Keratinocyte (primary cell): Measurements from ENCODE around the gene FBRS. TPM values are rescaled to one million over a fixed set of nuclear protein-coding genes. Genes with fewer than 3 reads are reported as not detected.

Source experiments
- DNase-seq: peaks from one replicate; pipeline ENCODE4 v3.0.0-alpha.2; 2011; ENCODE audit warnings: low read depth, missing footprints, low spot score
- FAIRE-seq: peaks from 2 replicates; lab custom pipeline; 2011; peaks lifted over from hg19 to GRCh38; lab: Jason Lieb, UNC
- H2AFZ ChIP-seq: 2 replicates; pipeline ENCODE4 v1.6.0; 2012; ENCODE audit warnings: low read length, control low read depth, inconsistent platforms; ENCODE audit not compliant: control insufficient read depth
- H3K27ac ChIP-seq: 2 replicates; pipeline ENCODE4 v1.5.1; 2011; ENCODE audit warnings: low read length; ENCODE audit not compliant: control insufficient read depth, insufficient read depth
- H3K27me3 ChIP-seq: 3 replicates; pipeline ENCODE4 v1.6.0; 2011; ENCODE audit warnings: low read length; ENCODE audit not compliant: control insufficient read depth, insufficient read depth; ENCODE audit errors: extremely low read depth
- H3K36me3 ChIP-seq, 2 experiments: 2 replicates in 1 of 2; 3 replicates in 1 of 2; pipeline ENCODE4 v1.5.1; 2011; ENCODE audit warnings: low read length in 2 of 2, mild to moderate bottlenecking in 1 of 2; ENCODE audit not compliant: control insufficient read depth in 2 of 2, insufficient read depth in 2 of 2; ENCODE audit errors: extremely low read depth in 1 of 2
- H3K4me1 ChIP-seq: 3 replicates; pipeline ENCODE4 v1.5.1; 2011; ENCODE audit warnings: low read length; ENCODE audit not compliant: control insufficient read depth, insufficient read depth; ENCODE audit errors: extremely low read depth
- H3K4me2 ChIP-seq: 3 replicates; pipeline ENCODE4 v1.6.0; 2011; ENCODE audit warnings: low read depth, low read length; ENCODE audit not compliant: control insufficient read depth, insufficient read depth; ENCODE audit errors: extremely low read depth
- H3K4me3 ChIP-seq, 3 experiments: fragments of 200-600 bp in 1 of 3; sonication (generic) in 1 of 3; 2 replicates in 2 of 3; 3 replicates in 1 of 3; pipeline ENCODE4 v1.5.1; 2011 to 2016; ENCODE audit warnings: low read length in 3 of 3, mild to moderate bottlenecking in 3 of 3, control low read depth in 2 of 3, inconsistent platforms in 1 of 3, low read depth in 1 of 3, mixed read lengths in 1 of 3, mixed run types in 1 of 3, moderate library complexity in 1 of 3; ENCODE audit not compliant: control insufficient read depth in 2 of 3, insufficient read depth in 2 of 3; ENCODE audit errors: extremely low read depth in 1 of 3
- H3K79me2 ChIP-seq: 2 replicates; pipeline ENCODE4 v1.6.0; 2012; ENCODE audit warnings: low read length; ENCODE audit not compliant: control insufficient read depth, insufficient read depth
- H3K9ac ChIP-seq: 3 replicates; pipeline ENCODE4 v1.6.0; 2011; ENCODE audit warnings: low read length; ENCODE audit not compliant: control insufficient read depth, insufficient read depth; ENCODE audit errors: extremely low read depth
- H3K9me1 ChIP-seq: 3 replicates; pipeline ENCODE4 v1.6.0; 2011; ENCODE audit warnings: low read length; ENCODE audit not compliant: control insufficient read depth, insufficient read depth; ENCODE audit errors: extremely low read depth
- H3K9me3 ChIP-seq: 2 replicates; pipeline ENCODE4 v1.5.1; 2012; ENCODE audit warnings: low read depth, low read length; ENCODE audit not compliant: control insufficient read depth
- H4K20me1 ChIP-seq: 3 replicates; pipeline ENCODE4 v1.6.0; 2011; ENCODE audit warnings: low read length; ENCODE audit not compliant: control insufficient read depth, insufficient read depth; ENCODE audit errors: extremely low read depth
- EZH2 ChIP-seq: IDR thresholded peaks from one replicate; pipeline ENCODE4 v1.6.1; 2012; ENCODE audit warnings: inconsistent platforms, mild to moderate bottlenecking, low read length, moderate library complexity
- dilution Hi-C: fragments of 300-500 bp; cut with MboI; formaldehyde crosslinking; loops from one replicate; pipeline ENCODE4 v1.7.0; 2020; ENCODE audit warnings: low sequenced_read_pairs; ENCODE audit not compliant: extremely low pct_ligation_motif_present
- polyA plus RNA-seq, 5 experiments: library from polyadenylated mRNA; depleted of rRNA in 3 of 5; stranded (reverse) in 3 of 5; stranded (forward) in 1 of 5; unstranded in 1 of 5; fragments of >200 nt; gene quantifications; 1 replicate in 1 of 5; 2 replicates in 3 of 5; 3 replicates in 1 of 5; pipeline versions ENCODE4 v1.2.1 to v1.2.3, GENCODE V29; 2011 to 2012; ENCODE audit warnings: missing spikeins in 2 of 5, low read depth in 1 of 5, low replicate concordance in 1 of 5
- TF ChIP-seq, protein P1 (sequence below), 3 experiments: IDR thresholded peaks in 1 of 3; conservative IDR thresholded peaks in 1 of 3; optimal IDR thresholded peaks in 1 of 3; 2 replicates in 2 of 3; 3 replicates in 1 of 3; pipeline versions ENCODE3 to v1.5.1; 2011; ENCODE audit warnings: low read length in 3 of 3, mild to moderate bottlenecking in 3 of 3, moderate library complexity in 2 of 3, control low read depth in 1 of 3, inconsistent platforms in 1 of 3; ENCODE audit not compliant: insufficient read depth in 2 of 3; ENCODE audit errors: extremely low read depth in 1 of 3

The FBRS gene
- polyA plus RNA-seq, 1 donor (not counting 4 experiments of a cell fraction or from before 2014, with no cell fraction given), result 5.1 TPM

DNA sequence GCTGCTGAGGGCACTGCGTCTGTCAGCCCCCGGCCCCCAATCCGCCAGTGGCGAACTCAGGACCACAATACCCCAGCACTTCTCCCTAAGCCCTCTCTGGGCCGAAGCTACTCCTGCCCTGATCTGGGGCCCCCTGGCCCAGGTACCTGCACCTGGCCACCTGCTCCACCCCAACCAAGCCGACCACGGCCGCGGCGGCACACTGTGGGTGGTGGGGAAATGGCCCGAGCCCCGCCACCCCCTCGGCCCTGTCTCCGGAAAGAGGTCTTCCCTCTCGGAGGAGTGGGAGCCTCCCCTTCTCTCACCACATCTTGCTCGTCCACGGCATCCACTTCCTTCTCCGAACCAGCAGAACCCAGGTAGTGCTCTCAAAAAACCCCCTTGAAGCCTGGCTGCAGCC is 3.4 kb upstream of the FBRS start:
- dilution Hi-C loops, result no loop called here

DNA sequence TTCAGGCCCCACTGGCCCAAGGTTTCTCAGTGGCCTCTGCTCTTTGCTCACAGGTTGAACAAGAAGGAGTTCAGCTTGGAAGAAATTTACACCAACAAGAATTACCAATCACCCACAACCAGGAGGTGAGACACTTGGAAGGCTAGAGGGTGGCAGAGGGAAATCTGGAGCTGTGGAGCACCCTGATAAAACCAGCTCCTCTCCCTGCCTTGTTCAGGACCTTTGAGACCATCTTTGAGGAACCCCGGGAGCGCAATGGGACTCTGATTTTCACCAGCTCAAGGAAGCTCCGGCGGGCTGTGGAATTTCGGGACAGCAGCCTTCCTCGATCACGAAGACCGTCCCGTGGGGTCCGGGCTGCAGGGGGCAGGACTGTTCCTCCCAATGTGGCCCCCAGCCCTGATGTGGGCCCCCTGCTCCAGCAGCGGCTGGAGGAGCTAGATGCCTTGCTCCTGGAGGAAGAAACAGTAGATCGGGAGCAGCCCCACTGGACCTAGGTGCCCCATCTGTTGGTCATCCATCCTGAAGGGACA is 2.4 kb upstream of the FBRS start:
- no peaks in the 10 kb centered on the region for H3K9me1 ChIP-seq
- H4K20me1 ChIP-seq, result no peaks in the 10 kb centered on the region
- no peak overlapping the region for H3K4me3 ChIP-seq
- H3K4me1 ChIP-seq, result peaks cover 25% of the 10 kb centered on the region
- dilution Hi-C loops, result no loop called here
- no peak overlapping the region for H3K27ac ChIP-seq
- H2AFZ ChIP-seq, result no peak overlapping the region
- peaks cover 32% of the 10 kb centered on the region in 2 experiments for H3K36me3 ChIP-seq
- no peak overlapping the region for H3K9ac ChIP-seq
- H3K79me2 ChIP-seq, result peaks cover 27% of the 10 kb centered on the region
- H3K27me3 ChIP-seq, result no peaks in the 10 kb centered on the region
- DNase-seq, result no peak
- TF ChIP-seq EZH2, result no peak
- TF ChIP-seq, protein P1, sequence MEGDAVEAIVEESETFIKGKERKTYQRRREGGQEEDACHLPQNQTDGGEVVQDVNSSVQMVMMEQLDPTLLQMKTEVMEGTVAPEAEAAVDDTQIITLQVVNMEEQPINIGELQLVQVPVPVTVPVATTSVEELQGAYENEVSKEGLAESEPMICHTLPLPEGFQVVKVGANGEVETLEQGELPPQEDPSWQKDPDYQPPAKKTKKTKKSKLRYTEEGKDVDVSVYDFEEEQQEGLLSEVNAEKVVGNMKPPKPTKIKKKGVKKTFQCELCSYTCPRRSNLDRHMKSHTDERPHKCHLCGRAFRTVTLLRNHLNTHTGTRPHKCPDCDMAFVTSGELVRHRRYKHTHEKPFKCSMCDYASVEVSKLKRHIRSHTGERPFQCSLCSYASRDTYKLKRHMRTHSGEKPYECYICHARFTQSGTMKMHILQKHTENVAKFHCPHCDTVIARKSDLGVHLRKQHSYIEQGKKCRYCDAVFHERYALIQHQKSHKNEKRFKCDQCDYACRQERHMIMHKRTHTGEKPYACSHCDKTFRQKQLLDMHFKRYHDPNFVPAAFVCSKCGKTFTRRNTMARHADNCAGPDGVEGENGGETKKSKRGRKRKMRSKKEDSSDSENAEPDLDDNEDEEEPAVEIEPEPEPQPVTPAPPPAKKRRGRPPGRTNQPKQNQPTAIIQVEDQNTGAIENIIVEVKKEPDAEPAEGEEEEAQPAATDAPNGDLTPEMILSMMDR (optimal IDR thresholded peaks at IDR 0.05 in 1 of 3, IDR thresholded peaks at IDR 0.05 in 1 of 3, conservative IDR thresholded peaks at IDR 0.05 in 1 of 3; ENCODE audit: extremely low read depth in 1 of 3, insufficient read depth in 2 of 3, low read length in 3 of 3), result no peak
- H3K9me3 ChIP-seq, result no peaks in the 10 kb centered on the region
- FAIRE-seq, result no peak
- H3K4me2 ChIP-seq, result no peak overlapping the region

More for the DNA sequence above, 3.4 kb upstream of the FBRS start:
- H3K27me3 ChIP-seq, result no peaks in the 10 kb centered on the region
- peaks cover 30% of the 10 kb centered on the region in 2 experiments for H3K36me3 ChIP-seq
- H3K9me3 ChIP-seq, result no peaks in the 10 kb centered on the region
- no peak overlapping the region for H3K9ac ChIP-seq
- H3K4me3 ChIP-seq, result no peak overlapping the region
- no peaks in the 10 kb centered on the region for H3K9me1 ChIP-seq
- DNase-seq (no peak), FAIRE-seq (no peak)
- H3K4me1 ChIP-seq, result peaks cover 24% of the 10 kb centered on the region
- TF ChIP-seq EZH2, result no peak
- TF ChIP-seq, protein P1 (optimal IDR thresholded peaks at IDR 0.05 in 1 of 3, IDR thresholded peaks at IDR 0.05 in 1 of 3, conservative IDR thresholded peaks at IDR 0.05 in 1 of 3; ENCODE audit: extremely low read depth in 1 of 3, insufficient read depth in 2 of 3, low read length in 3 of 3), result no peak
- H3K4me2 ChIP-seq, result no peak overlapping the region
- H2AFZ ChIP-seq, result no peak overlapping the region
- no peak overlapping the region for H3K27ac ChIP-seq
- no peaks in the 10 kb centered on the region for H4K20me1 ChIP-seq
- peaks cover 17% of the 10 kb centered on the region for H3K79me2 ChIP-seq
